SW 1271 (cell line): ENCODE results near the gene ISG20.

Source experiments
- DNase-seq, 2 experiments: peaks; one replicate each; lab custom pipeline; 2025; lab: John Stamatoyannopoulos, UW

Gene ISG20

DNA sequence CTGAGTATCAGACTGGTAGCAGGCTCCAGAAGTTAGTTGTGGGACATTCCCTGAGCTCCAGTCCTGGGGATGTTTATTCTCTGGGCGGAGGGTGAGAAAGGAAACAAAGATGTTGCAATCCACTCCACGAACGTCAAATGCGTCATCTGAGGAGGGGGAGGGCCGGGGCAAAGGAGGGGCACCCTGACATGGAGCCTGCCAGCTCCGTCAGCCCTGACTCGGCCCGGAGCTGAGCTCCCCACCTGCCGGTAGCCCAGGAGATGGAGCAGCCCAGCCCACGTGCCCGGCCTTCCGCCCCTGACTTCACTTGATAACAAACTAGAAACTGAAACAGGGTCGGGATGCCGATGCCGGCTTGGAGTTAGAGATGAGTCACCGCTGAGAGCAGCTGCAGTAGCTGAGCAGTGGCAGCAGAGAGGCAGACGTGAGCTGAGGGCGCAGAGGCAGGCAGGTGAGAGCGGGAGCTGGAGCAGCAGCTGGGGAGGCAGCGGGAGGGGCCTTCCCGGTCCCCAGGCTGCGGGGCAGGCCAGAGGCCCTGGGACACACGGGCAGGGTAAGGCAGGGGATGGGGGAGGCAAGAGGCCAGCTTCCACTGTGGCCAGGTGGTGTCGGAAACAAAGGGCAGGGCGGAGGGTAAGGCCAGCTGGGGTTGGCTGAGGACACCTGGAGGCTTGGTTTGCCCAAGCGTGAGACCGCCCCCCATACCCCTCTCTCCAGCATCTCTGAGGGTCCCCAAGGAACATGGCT, at the start of gene ISG20:
TSS of gene ISG20 (plus strand) at position 391 of the 747 bp plus-strand sequence. CDS start at position 742, 351 bp downstream.
- DNase-seq, result peak; percentile 96 to 98

- no peak for DNase-seq
Measured at GRCh38 chr15:88590759-88591158, 48.1 kb upstream of the ISG20 start.

DNA sequence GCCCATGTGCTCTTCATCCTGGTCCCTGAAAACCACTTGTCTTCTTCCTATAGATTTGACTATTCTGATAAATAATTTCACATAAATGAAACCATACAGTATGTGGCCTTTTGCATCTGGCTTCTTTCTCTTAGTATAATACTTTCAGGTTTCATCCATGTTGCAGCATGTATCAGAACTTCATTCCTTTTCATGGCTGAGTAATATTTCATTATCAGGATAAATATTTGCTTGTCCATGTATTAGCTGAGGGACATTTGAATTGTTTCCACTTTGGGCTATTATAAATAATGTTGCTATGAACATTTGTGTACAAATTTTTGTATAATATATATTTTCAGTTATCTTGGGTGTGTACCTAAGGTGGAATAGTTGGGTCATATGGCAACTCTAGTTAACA, 47.4 kb upstream of the ISG20 start:
- DNase-seq, result no peak

- DNase-seq, result no peak
Measured at GRCh38 chr15:88603885-88604284, 34.9 kb upstream of the ISG20 start.

DNA sequence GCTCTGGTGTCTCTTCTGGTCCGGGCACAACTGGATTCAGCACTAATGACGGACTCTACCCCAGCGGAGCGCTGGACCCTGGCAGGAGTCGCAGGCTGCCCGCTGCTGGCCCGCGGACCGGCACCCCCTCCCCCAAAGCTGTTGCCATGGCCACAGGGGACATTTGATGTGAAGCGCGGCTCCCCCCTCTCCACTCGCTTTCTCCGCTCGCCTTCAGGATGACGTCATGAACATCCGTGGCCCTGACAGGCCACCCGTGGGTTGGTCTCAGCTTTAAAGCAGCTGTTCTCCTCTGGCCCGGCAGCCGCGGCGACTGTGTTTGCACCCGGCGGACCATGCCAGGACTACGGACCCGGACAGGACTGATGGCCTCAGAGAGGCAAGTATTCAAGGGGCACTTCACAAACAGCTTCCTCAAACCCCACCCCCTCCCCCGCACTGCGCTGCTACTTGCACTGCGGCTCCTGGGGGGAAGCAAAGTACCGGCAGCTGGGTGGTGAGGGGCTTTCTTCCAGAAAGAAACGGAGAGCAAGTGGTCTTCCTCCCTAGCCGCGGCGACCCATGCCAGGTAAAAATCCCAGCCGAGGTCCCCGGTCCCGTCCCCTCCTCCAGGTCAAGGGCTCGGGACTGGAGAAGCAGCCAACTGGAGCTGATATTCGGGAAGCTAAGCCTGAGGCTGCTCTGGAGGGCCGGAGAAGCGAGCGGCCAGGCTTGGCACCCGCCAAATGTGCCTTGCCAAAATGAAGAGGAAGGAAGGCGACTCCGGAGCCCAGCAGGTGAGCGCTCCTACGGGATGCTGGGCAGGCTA, 34.2 kb upstream of the ISG20 start:
- no peak for DNase-seq

DNA sequence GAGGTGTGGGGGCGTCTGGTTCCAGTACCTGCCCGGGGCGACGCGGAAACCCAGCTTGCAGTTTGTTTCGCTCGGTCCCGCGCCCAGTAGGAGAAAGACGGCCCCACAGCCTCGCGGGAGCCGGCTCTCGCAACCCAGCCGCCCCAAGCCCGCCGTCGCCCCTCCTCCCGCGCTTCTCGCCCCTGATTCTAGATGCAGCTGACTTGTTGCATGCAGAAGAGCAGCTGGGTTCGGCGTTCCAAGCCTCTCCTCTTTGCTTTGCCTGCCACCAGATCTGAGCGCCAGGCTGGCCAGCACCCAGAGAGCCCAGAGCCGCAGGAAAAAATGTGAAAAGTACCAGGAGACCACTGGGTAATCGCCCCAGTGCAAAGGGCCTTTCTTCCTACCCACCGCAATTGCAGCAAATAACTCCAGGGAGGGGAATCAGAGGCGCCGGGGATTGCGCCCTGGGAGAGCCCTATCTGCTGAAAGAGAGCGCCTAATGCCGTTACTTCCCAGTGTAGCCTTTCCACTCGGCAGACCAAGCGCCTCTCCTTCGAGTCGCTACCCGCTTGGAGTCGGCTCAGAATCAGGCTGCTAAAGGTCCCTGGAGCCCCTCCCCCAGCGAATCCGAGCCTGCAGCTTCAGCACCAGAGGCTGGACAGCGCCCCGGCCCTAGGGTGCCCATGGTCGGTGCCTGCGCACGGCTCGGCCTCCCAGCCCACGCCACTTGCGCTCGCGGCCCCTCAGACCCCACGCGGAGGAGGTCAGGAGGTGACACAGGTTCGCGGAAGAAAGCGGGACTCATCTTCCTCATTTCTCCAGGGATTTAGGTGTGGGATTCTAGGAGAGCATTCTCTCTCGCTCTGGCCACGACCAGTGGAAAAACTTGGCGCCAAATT, 33.4 kb upstream of the ISG20 start:
- DNase-seq, result no peak

GRCh38 chr15:88606070-88606794, 32.6 kb upstream of the ISG20 start:
- DNase-seq, result no peak

DNA sequence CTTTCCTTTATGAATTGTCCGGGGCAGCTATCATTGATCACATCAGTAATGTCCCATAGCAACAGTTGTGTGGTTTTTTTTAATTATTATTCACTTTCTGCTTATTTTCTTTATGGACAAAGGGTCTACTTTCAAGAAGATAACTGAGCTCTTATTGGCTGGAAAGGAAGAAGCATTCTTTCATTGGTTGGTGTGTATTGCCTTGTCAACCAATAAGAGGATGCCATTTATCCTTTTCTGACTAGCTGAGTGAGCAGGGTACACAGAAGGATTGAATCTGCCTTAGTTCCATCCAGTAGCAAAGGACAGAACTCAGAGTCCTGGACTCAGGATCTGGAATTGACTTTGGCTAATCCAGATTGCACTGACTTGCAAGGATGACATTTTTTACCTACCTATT, 30.9 kb upstream of the ISG20 start:
- no peak for DNase-seq

GRCh38 chr15:88608607-88609181, 30.1 kb upstream of the ISG20 start:
- DNase-seq, result no peak

DNA sequence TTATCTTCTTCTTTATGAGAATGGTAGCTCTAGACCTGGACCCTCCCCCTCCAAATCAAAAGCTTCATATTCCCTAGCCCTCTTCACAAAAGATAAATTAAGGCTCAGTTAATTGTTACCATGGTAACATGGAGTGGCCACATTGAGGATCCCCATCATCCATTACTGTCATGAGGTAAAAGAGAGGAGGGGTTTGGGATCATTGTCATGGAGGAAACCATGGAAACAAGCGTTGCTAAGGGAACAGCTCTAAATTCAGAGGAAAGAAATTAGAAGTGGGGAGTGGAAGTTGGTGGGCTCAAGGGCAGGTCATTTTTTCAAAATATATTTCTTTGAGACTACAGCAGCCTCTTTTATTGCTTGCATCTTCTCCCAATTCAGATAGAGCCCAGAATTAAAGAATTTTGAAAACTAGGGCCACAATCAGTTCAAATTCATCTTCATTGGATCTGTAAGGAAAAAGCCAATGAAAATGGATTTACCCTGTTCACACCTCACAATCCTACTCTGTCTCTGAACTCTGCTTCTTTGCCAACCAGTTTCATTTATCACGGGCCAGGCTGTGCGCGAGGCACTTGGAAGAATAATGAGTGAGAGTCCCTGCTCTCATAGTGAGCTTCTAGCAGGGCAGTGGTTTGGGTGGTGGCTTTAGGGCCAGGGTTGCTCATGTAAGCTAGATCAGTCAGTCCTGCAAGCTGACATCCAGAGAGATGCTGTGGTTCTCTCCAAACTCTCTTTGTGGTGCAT, 29.3 kb upstream of the ISG20 start:
- no peak for DNase-seq

GRCh38 chr15:88610701-88611231, 28.1 kb upstream of the ISG20 start:
- DNase-seq, result no peak

GRCh38 chr15:88612186-88612796, 26.5 kb upstream of the ISG20 start:
- DNase-seq, result no peak

DNA sequence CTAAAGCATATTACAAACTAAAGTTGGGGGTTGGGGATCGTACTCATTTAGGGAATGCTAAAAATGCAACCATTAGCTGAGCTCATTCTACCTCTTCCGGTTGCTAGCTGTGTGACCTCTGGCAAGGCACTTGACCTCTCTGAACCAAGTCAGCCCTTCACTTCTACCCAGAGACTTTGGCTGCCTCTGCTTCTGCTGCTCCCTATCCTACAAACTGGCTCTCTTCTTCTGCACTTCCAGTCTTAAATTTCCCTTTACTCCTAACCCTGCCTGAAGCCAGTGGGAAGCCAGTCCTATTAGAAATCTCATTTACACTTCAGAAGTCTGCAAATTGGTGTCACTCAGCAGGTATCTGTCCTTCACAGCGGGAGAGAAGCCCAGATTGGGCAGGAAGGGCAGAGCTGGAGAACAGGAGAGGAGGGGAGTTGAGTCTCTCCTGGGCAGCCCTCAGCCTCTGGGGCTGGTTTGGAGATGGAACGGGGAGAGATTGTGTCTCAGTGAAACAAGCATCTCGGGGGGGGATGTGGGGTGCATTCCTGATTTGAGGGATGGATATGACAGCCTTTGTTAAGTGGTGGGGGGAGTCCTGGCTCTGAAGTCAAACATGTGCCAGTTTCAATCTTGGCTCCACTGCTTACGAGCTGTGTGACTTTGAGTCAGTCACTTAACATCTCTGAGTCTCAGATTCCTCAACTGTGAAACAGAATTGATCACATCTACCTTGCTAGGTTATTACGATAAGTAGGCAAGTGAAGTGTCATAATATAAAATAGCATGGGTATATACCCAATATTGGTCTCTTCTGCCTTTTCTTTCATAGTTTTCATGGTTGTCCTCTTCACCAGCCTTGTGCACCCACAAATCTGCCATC, 25.5 kb upstream of the ISG20 start:
- peak in 1 of 2 experiments; percentile 65 for DNase-seq

- DNase-seq, result no peak
Measured at GRCh38 chr15:88615303-88616107, 23.3 kb upstream of the ISG20 start.

GRCh38 chr15:88616240-88616639, 22.6 kb upstream of the ISG20 start:
- DNase-seq, result no peak

- DNase-seq, result no peak
Measured at GRCh38 chr15:88617031-88617722, 21.6 kb upstream of the ISG20 start.

GRCh38 chr15:88617790-88618189, 21.0 kb upstream of the ISG20 start:
- no peak for DNase-seq
